ENCODE measurements around the gene ARMC5. TPM values are rescaled to one million over a fixed set of nuclear protein-coding genes. Genes with fewer than 3 reads are reported as not detected.

Gene ARMC5
- total and polyA plus RNA-seq, 9 of the 15 experiments (the other 6 are each of a cell fraction or from before 2014, with no cell fraction given): 0.11 to 13.5 (median 2.1) TPM

DNA sequence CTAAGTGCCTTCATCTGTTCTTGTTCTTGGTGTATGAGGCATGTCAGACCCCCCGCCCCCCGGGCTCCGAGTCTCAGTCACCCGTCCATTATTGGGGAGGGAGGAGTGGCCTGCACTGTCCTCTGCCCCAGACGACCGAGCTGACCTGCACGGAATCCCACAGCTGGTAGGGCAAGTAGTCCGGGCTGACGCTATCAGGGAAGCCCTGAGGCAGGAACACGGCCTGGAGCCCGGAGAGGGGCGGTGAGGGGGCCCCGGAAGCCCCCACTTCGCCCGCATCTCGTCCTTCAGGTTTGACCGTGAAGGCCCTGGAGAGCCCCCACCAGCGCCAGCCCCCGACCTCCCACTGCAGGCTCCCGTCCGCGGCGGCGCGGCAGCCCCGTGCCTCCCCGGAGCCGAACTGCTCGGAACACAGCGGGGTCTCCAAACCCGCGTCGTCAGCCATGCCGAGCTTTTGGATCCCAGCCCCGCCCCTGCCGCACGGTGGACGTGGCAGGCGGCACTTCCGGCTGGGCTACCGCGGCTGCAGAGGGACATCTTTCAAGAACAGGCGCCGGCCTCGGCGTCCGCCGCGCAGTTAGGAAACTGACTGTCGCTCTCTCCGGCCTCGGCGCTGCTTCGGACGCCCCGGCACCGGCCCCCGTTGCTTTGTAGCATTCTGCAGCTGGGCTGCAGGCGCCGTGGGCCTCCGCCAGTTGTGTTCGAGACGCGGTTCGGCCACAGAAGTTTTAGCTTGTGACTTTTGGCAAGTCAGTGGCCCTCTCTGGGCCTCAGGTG lies 48.8 kb downstream of the ARMC5 start, which contains the start of gene RUSF1 (continued):
- TF ChIP-seq E4F1 (CRISPR knock-in tag; IDR thresholded peaks at IDR 0.05; ENCODE audit: borderline replicate concordance) (no peak), MCM7 (IDR thresholded peaks at IDR 0.05) (no peak), NR2C2 (CRISPR knock-in tag; IDR thresholded peaks at IDR 0.05) (no peak), NR2C2 (tag; IDR thresholded peaks at IDR 0.05) (peak; percentile 51; the same call in 1 of the 2 replicates), RBBP5 (IDR thresholded peaks at IDR 0.05; ENCODE audit: borderline replicate concordance, insufficient read depth, low read length, poor library complexity, severe bottlenecking) (peak; percentile 73), RBM17 (IDR thresholded peaks at IDR 0.05; ENCODE audit: borderline replicate concordance, low read depth, low read length) (no peak), ZNF224 (CRISPR knock-in tag; IDR thresholded peaks at IDR 0.05) (no peak), TARDBP (IDR thresholded peaks at IDR 0.05) (peak; percentile 74; the same call in 1 of the 2 replicates), TOE1 (IDR thresholded peaks at IDR 0.05; ENCODE audit: borderline replicate concordance) (peak; percentile 72; the same call in 1 of the 2 replicates), TOE1 (CRISPR knock-in tag; IDR thresholded peaks at IDR 0.05; ENCODE audit: borderline replicate concordance, low read depth) (0 out of 2 replicates have a peak, but pooled peaks have one; percentile 36), MTA1 (IDR thresholded peaks at IDR 0.05; ENCODE audit: borderline replicate concordance) (no peak), SNAPC5 (CRISPR knock-in tag; IDR thresholded peaks at IDR 0.05) (no peak), SIRT6 (IDR thresholded peaks at IDR 0.05; ENCODE audit: low read depth, low read length) (no peak), PTBP1 (IDR thresholded peaks at IDR 0.05; ENCODE audit: low read depth, low read length) (no peak)
- TF ChIP-seq, protein P1, sequence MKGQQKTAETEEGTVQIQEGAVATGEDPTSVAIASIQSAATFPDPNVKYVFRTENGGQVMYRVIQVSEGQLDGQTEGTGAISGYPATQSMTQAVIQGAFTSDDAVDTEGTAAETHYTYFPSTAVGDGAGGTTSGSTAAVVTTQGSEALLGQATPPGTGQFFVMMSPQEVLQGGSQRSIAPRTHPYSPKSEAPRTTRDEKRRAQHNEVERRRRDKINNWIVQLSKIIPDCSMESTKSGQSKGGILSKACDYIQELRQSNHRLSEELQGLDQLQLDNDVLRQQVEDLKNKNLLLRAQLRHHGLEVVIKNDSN (CRISPR knock-in tag; IDR thresholded peaks at IDR 0.05): no peak
- TF ChIP-seq, protein P2, sequence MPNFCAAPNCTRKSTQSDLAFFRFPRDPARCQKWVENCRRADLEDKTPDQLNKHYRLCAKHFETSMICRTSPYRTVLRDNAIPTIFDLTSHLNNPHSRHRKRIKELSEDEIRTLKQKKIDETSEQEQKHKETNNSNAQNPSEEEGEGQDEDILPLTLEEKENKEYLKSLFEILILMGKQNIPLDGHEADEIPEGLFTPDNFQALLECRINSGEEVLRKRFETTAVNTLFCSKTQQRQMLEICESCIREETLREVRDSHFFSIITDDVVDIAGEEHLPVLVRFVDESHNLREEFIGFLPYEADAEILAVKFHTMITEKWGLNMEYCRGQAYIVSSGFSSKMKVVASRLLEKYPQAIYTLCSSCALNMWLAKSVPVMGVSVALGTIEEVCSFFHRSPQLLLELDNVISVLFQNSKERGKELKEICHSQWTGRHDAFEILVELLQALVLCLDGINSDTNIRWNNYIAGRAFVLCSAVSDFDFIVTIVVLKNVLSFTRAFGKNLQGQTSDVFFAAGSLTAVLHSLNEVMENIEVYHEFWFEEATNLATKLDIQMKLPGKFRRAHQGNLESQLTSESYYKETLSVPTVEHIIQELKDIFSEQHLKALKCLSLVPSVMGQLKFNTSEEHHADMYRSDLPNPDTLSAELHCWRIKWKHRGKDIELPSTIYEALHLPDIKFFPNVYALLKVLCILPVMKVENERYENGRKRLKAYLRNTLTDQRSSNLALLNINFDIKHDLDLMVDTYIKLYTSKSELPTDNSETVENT (CRISPR knock-in tag; IDR thresholded peaks at IDR 0.05): peak; percentile 69; the same call in 1 of the 2 replicates
- TF ChIP-seq, protein P3, sequence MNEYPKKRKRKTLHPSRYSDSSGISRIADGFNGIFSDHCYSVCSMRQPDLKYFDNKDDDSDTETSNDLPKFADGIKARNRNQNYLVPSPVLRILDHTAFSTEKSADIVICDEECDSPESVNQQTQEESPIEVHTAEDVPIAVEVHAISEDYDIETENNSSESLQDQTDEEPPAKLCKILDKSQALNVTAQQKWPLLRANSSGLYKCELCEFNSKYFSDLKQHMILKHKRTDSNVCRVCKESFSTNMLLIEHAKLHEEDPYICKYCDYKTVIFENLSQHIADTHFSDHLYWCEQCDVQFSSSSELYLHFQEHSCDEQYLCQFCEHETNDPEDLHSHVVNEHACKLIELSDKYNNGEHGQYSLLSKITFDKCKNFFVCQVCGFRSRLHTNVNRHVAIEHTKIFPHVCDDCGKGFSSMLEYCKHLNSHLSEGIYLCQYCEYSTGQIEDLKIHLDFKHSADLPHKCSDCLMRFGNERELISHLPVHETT (CRISPR knock-in tag; conservative IDR thresholded peaks at IDR 0.05 in 1 of 2, IDR thresholded peaks at IDR 0.05 in 1 of 2): 0 out of 4 replicates have a peak, but pooled peaks of 1 of the 2 experiments have one; percentile 53
- TF ChIP-seq, protein P4, sequence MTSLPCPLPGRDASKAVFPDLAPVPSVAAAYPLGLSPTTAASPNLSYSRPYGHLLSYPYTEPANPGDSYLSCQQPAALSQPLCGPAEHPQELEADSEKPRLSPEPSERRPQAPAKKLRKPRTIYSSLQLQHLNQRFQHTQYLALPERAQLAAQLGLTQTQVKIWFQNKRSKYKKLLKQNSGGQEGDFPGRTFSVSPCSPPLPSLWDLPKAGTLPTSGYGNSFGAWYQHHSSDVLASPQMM (CRISPR knock-in tag; IDR thresholded peaks at IDR 0.05): no peak
